Measurements from ENCODE around the gene DDX50.
"Not testable (repeated sequence)": the region's sequence is repeated elsewhere in the genome, so short reads cannot be mapped to it uniquely, and the experiment has no call there.

DDX50 gene

DNA sequence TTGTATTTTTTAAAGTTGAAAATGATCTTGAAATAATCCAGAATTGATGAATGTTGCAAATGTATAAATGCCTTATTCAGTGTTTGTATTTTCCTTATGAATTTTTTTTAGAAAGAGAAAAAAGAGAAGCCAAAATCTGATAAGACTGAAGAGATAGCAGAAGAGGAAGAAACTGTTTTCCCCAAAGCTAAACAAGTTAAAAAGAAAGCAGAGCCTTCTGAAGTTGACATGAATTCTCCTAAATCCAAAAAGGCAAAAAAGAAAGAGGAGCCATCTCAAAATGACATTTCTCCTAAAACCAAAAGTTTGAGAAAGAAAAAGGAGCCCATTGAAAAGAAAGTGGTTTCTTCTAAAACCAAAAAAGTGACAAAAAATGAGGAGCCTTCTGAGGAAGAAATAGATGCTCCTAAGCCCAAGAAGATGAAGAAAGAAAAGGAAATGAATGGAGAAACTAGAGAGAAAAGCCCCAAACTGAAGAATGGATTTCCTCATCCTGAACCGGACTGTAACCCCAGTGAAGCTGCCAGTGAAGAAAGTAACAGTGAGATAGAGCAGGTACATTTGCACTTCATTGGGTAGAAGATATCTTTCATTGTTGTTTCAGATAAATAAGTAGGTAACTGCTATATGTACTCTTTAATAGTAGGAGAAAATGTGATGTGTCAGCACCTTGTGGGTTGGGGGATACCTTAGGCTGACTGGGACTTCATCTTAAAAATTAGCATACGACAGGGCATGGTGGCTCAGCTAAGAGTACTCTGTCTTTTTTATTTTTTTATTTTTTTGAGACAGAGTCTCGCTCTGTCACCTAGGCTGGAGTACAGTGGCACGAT is 58.8 kb downstream of the DDX50 start:
- Histone ChIP-seq H3K9me3 (ENCODE audit: insufficient read depth, low read length) (no peaks in the 10 kb centered on the region), H4K20me1 (ENCODE audit: low read depth, low read length) (peaks cover 55% of the 10 kb centered on the region), H3K9ac (ENCODE audit: low read length) (no peak overlapping the region), H3K4me3 (ENCODE audit: insufficient read depth, low read length, poor library complexity, severe bottlenecking) (no peak overlapping the region), H3F3A (ENCODE audit: insufficient read depth) (peaks cover 16% of the 10 kb centered on the region), H3K4me2 (ENCODE audit: low read depth, low read length, poor library complexity, severe bottlenecking) (peak overlapping the region; percentile 94), H2AFZ (ENCODE audit: low read depth, low read length, severe bottlenecking) (no peak overlapping the region), H3K27ac (ENCODE audit: low read depth, low read length) (no peak overlapping the region), H3K27me3 (ENCODE audit: low read length) (no peaks in the 10 kb centered on the region), H3K79me2 (ENCODE audit: insufficient read depth, low read length) (peaks cover 88% of the 10 kb centered on the region), H3K36me3 (ENCODE audit: low read length) (peaks cover 57% of the 10 kb centered on the region), H3K9me2 (replicated peaks; ENCODE audit: insufficient read depth, low read length) (no peaks in the 10 kb centered on the region)
- TF ChIP-seq EZH2phosphoT487 (conservative IDR thresholded peaks at IDR 0.05; ENCODE audit: low read length): no peak
- TF ChIP-seq, protein P1, sequence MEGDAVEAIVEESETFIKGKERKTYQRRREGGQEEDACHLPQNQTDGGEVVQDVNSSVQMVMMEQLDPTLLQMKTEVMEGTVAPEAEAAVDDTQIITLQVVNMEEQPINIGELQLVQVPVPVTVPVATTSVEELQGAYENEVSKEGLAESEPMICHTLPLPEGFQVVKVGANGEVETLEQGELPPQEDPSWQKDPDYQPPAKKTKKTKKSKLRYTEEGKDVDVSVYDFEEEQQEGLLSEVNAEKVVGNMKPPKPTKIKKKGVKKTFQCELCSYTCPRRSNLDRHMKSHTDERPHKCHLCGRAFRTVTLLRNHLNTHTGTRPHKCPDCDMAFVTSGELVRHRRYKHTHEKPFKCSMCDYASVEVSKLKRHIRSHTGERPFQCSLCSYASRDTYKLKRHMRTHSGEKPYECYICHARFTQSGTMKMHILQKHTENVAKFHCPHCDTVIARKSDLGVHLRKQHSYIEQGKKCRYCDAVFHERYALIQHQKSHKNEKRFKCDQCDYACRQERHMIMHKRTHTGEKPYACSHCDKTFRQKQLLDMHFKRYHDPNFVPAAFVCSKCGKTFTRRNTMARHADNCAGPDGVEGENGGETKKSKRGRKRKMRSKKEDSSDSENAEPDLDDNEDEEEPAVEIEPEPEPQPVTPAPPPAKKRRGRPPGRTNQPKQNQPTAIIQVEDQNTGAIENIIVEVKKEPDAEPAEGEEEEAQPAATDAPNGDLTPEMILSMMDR (IDR thresholded peaks at IDR 0.05; ENCODE audit: insufficient read depth, low read length, poor library complexity, severe bottlenecking): no peak

- H3K36me3 ChIP-seq (ENCODE audit: low read length): peaks cover 75% of the 10 kb centered on the region
- H3K79me2 ChIP-seq (ENCODE audit: insufficient read depth, low read length): peaks cover 88% of the 10 kb centered on the region
- no peak overlapping the region for H3K4me2 ChIP-seq (ENCODE audit: low read depth, low read length, poor library complexity, severe bottlenecking)
- TF ChIP-seq, protein P1 (IDR thresholded peaks at IDR 0.05; ENCODE audit: insufficient read depth, low read length, poor library complexity, severe bottlenecking): no peak
- TF ChIP-seq EZH2phosphoT487 (conservative IDR thresholded peaks at IDR 0.05; ENCODE audit: low read length): no peak
- H3K9ac ChIP-seq (ENCODE audit: low read length): no peak overlapping the region
- H3K9me3 ChIP-seq (ENCODE audit: insufficient read depth, low read length): no peaks in the 10 kb centered on the region
- H3K27me3 ChIP-seq (ENCODE audit: low read length): no peaks in the 10 kb centered on the region
- peaks cover 14% of the 10 kb centered on the region for H3F3A ChIP-seq (ENCODE audit: insufficient read depth)
- peaks cover 53% of the 10 kb centered on the region for H4K20me1 ChIP-seq (ENCODE audit: low read depth, low read length)
- no peak overlapping the region for H2AFZ ChIP-seq (ENCODE audit: low read depth, low read length, severe bottlenecking)
- H3K9me2 ChIP-seq (replicated peaks; ENCODE audit: insufficient read depth, low read length): no peaks in the 10 kb centered on the region
- H3K27ac ChIP-seq (ENCODE audit: low read depth, low read length): no peak overlapping the region
- no peak overlapping the region for H3K4me3 ChIP-seq (ENCODE audit: insufficient read depth, low read length, poor library complexity, severe bottlenecking)
These were observed 62.0 kb downstream of the DDX50 start for GRCh38 chr10:68963151-68963550.

DNA sequence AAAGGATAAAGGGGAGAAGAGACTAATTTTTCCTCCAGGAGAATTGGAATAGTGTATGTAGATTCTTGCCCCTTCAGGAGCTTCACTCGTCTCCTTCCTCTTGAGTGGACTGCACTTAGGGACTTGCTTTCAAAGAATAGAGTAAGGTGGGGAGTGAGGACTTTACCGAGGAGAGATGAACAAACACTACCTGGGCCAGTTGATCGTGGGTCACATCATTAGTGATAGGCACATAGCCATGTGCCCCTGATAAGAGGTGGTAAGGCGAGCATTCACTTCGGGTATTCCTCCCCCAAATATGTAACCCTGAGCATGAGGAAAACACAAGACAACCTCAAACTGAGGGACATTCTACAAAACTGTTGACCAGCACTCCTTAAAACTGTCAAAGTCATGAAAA is 72.9 kb downstream of the DDX50 start:
- H3F3A ChIP-seq (ENCODE audit: insufficient read depth): peaks cover 20% of the 10 kb centered on the region; the same call in 1 of the 2 replicates
- H3K36me3 ChIP-seq (ENCODE audit: low read length): peaks cover 78% of the 10 kb centered on the region
- H3K9ac ChIP-seq (ENCODE audit: low read length): no peak overlapping the region
- no peaks in the 10 kb centered on the region for H3K27me3 ChIP-seq (ENCODE audit: low read length)
- no peaks in the 10 kb centered on the region for H3K9me2 ChIP-seq (replicated peaks; ENCODE audit: insufficient read depth, low read length)
- H3K79me2 ChIP-seq (ENCODE audit: insufficient read depth, low read length): peaks cover 47% of the 10 kb centered on the region
- peaks cover 4% of the 10 kb centered on the region; the same call in 1 of the 2 replicates for H4K20me1 ChIP-seq (ENCODE audit: low read depth, low read length)
- no peak overlapping the region for H3K27ac ChIP-seq (ENCODE audit: low read depth, low read length)
- H3K9me3 ChIP-seq (ENCODE audit: insufficient read depth, low read length): no peaks in the 10 kb centered on the region
- H3K4me2 ChIP-seq (ENCODE audit: low read depth, low read length, poor library complexity, severe bottlenecking): no peak overlapping the region
- TF ChIP-seq, protein P1 (IDR thresholded peaks at IDR 0.05; ENCODE audit: insufficient read depth, low read length, poor library complexity, severe bottlenecking): no peak
- TF ChIP-seq EZH2phosphoT487 (conservative IDR thresholded peaks at IDR 0.05; ENCODE audit: low read length): no peak
- no peak overlapping the region for H3K4me3 ChIP-seq (ENCODE audit: insufficient read depth, low read length, poor library complexity, severe bottlenecking)
- no peak overlapping the region for H2AFZ ChIP-seq (ENCODE audit: low read depth, low read length, severe bottlenecking)

- not testable (repeated sequence) for H3K9ac ChIP-seq (ENCODE audit: low read length); H3K4me3 ChIP-seq (ENCODE audit: insufficient read depth, low read length, poor library complexity, severe bottlenecking); H3K9me2 ChIP-seq (replicated peaks; ENCODE audit: insufficient read depth, low read length); H4K20me1 ChIP-seq (ENCODE audit: low read depth, low read length); H3K27me3 ChIP-seq (ENCODE audit: low read length); H3K9me3 ChIP-seq (ENCODE audit: insufficient read depth, low read length); H3K4me2 ChIP-seq (ENCODE audit: low read depth, low read length, poor library complexity, severe bottlenecking); H3K27ac ChIP-seq (ENCODE audit: low read depth, low read length); H2AFZ ChIP-seq (ENCODE audit: low read depth, low read length, severe bottlenecking)
- Histone ChIP-seq H3K79me2 (ENCODE audit: insufficient read depth, low read length) (peaks cover 53% of the 10 kb centered on the region), H3F3A (ENCODE audit: insufficient read depth) (peaks cover 21% of the 10 kb centered on the region; the same call in 1 of the 2 replicates), H3K36me3 (ENCODE audit: low read length) (peaks cover 78% of the 10 kb centered on the region)
These were observed 74.9 kb downstream of the DDX50 start for GRCh38 chr10:68975936-68976473.

- not testable (repeated sequence) for H3K27me3 ChIP-seq (ENCODE audit: low read length); H3K9ac ChIP-seq (ENCODE audit: low read length); H2AFZ ChIP-seq (ENCODE audit: low read depth, low read length, severe bottlenecking); H3K9me3 ChIP-seq (ENCODE audit: insufficient read depth, low read length); H3K4me3 ChIP-seq (ENCODE audit: insufficient read depth, low read length, poor library complexity, severe bottlenecking); H3K9me2 ChIP-seq (replicated peaks; ENCODE audit: insufficient read depth, low read length); H3K27ac ChIP-seq (ENCODE audit: low read depth, low read length); H3K4me2 ChIP-seq (ENCODE audit: low read depth, low read length, poor library complexity, severe bottlenecking)
- Histone ChIP-seq H4K20me1 (ENCODE audit: low read depth, low read length) (peaks cover 26% of the 10 kb centered on the region), H3K36me3 (ENCODE audit: low read length) (peaks cover 77% of the 10 kb centered on the region), H3F3A (ENCODE audit: insufficient read depth) (peaks cover 38% of the 10 kb centered on the region), H3K79me2 (ENCODE audit: insufficient read depth, low read length) (peaks cover 36% of the 10 kb centered on the region)
These were observed 78.6 kb downstream of the DDX50 start for GRCh38 chr10:68979738-68980137.
